ENCODE data around the gene ERC2. TPM values are rescaled to one million over a fixed set of nuclear protein-coding genes. Genes with fewer than 3 reads are reported as not detected.

ERC2 gene
- total RNA-seq, 6 donors from 2014 or later, result 0.67 to 14.7 (median 1.3) TPM

DNA sequence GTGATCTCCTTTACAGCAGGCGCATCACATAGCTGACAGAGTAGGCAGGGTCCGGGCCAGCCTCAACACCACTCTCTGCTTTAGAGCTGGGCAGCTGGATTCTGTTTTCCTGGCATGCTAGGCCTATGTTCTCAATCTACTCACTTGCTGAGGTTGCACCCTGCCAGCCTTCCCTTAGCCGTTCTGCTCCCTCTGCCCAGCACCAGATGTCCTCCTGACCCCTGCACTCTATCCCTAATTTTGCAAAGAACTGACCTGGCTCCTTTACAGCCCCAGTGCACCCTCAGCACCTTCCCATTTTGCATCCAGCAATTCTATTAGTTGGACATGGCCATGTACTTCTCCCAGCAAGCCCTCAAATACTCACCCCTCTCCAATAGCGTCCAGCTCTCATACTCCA is 609.5 kb downstream of the ERC2 start:
- Histone ChIP-seq H3K4me1 (no peaks in the 10 kb centered on the region), H3K27ac (no peak overlapping the region), H3K36me3 (no peaks in the 10 kb centered on the region), H3K4me3 (no peak overlapping the region), H3K27me3 (no peaks in the 10 kb centered on the region), H3K9me3 (no peaks in the 10 kb centered on the region)
- ATAC-seq (ENCODE audit: low FRiP score in 2 of 2), result no peak
- DNase-seq, result no peak
- 94 to 96% methylated on average over 4 of the region's 4 CpGs for WGBS, 2 donors
- TF ChIP-seq POLR2AphosphoS5 (IDR thresholded peaks at IDR 0.05) (no peak), CTCF (IDR thresholded peaks at IDR 0.05) (no peak), POLR2A (IDR thresholded peaks at IDR 0.05) (no peak), EP300 (IDR thresholded peaks at IDR 0.05) (no peak)

DNA sequence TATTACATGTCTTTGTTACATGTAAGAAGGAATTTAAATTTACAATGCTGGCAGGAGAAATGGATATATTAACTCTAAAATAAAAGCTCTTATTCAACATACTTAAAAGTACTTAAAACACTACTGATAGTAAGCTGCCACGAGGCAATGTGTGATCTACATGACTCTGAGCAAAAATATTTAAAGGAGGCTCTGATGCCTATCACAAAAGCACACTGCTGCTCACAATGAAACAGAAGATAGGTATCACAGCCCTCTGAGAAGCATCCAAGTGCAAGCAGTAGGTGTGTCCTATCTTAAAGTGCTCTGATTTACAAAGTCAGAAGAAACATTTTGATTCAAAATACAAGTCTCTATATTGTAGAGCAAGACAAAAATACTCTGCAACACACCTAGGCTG is 610.0 kb downstream of the ERC2 start:
- no peak for ATAC-seq (ENCODE audit: low FRiP score in 2 of 2)
- Histone ChIP-seq H3K4me1 (no peaks in the 10 kb centered on the region), H3K27ac (no peak overlapping the region), H3K9me3 (no peaks in the 10 kb centered on the region), H3K36me3 (no peaks in the 10 kb centered on the region), H3K27me3 (no peaks in the 10 kb centered on the region), H3K4me3 (no peak overlapping the region)
- no peak for TF ChIP-seq POLR2AphosphoS5 (IDR thresholded peaks at IDR 0.05)
- no peak for TF ChIP-seq EP300 (IDR thresholded peaks at IDR 0.05)
- no peak for TF ChIP-seq POLR2A (IDR thresholded peaks at IDR 0.05)
- TF ChIP-seq CTCF (IDR thresholded peaks at IDR 0.05), result no peak
- WGBS, 2 donors, result 36 to 55% methylated on average over 1 of the region's 1 CpG
- no peak for DNase-seq

DNA sequence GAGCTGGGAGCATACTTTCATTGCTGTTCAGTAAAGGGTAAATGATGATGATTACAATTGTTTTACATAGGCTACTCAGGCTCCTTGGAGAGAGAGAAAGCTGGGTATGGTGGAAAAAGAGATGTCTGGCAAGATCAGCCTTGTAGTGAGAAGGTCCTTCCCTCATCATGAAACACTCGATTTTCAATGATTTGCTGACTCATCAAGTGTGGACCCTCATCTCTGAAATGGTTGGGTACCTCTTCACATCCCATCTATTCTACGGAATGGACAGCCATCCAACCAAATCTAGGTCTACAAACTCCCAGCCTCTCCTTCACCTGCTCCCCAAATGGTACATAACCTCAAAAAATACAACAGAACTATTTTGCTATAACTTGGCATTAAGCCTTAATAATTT is 610.6 kb downstream of the ERC2 start:
- 71 to 80% methylated on average over 2 of the region's 2 CpGs for WGBS, 2 donors
- Histone ChIP-seq H3K27ac (no peak overlapping the region), H3K27me3 (no peaks in the 10 kb centered on the region), H3K36me3 (no peaks in the 10 kb centered on the region), H3K4me1 (no peaks in the 10 kb centered on the region), H3K4me3 (no peak overlapping the region), H3K9me3 (no peaks in the 10 kb centered on the region)
- ATAC-seq (ENCODE audit: low FRiP score in 2 of 2) (no peak), DNase-seq (no peak)
- TF ChIP-seq EP300 (IDR thresholded peaks at IDR 0.05), result no peak

DNA sequence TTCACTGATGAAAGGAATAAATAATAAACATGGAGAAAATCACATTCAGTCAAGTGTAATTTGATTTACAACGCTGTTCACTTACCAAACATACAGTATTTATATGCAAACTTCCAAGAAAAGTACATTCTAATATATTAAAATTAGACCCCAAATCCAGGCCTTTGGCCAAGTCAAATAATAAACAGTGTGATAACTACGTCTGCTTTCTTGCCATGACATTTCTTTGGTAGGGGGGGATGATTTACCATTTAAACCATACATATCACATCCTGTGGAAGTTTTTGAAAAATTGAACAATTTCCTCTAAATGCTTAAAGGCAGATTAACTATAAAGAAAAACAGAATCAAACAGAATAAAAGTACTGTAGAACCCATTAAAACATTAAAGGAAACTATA is 613.0 kb downstream of the ERC2 start:
- Histone ChIP-seq H3K36me3 (no peaks in the 10 kb centered on the region), H3K4me1 (no peaks in the 10 kb centered on the region), H3K27me3 (no peaks in the 10 kb centered on the region), H3K9me3 (no peaks in the 10 kb centered on the region), H3K4me3 (no peak overlapping the region), H3K27ac (no peak overlapping the region)
- ATAC-seq (ENCODE audit: low FRiP score in 2 of 2) (no peak), DNase-seq (no peak)
- 65 to 73% methylated on average over 2 of the region's 2 CpGs for WGBS, 2 donors
- TF ChIP-seq CTCF (IDR thresholded peaks at IDR 0.05) (no peak), POLR2A (IDR thresholded peaks at IDR 0.05) (no peak), POLR2AphosphoS5 (IDR thresholded peaks at IDR 0.05) (no peak), EP300 (IDR thresholded peaks at IDR 0.05) (no peak)

GRCh38 chr3:55854494-55854893 is 613.8 kb downstream of the ERC2 start:
- WGBS, 2 donors, result 51 to 71% methylated on average over 5 of the region's 5 CpGs
- H3K9me3 ChIP-seq, result no peaks in the 10 kb centered on the region
- TF ChIP-seq EP300 (IDR thresholded peaks at IDR 0.05) (no peak), CTCF (IDR thresholded peaks at IDR 0.05) (no peak), POLR2A (IDR thresholded peaks at IDR 0.05) (no peak), POLR2AphosphoS5 (IDR thresholded peaks at IDR 0.05) (no peak)
- no peaks in the 10 kb centered on the region for H3K4me1 ChIP-seq
- ATAC-seq (ENCODE audit: low FRiP score in 2 of 2) (no peak), DNase-seq (peak in 1 of 2 donors; percentile 4)
- no peaks in the 10 kb centered on the region for H3K27me3 ChIP-seq
- H3K27ac ChIP-seq, result no peak overlapping the region
- no peak overlapping the region for H3K4me3 ChIP-seq
- H3K36me3 ChIP-seq, result no peaks in the 10 kb centered on the region

Measured in upper lobe of left lung (tissue), 6 donors.